ENCODE results near the gene MYLK.

MYLK gene

DNA sequence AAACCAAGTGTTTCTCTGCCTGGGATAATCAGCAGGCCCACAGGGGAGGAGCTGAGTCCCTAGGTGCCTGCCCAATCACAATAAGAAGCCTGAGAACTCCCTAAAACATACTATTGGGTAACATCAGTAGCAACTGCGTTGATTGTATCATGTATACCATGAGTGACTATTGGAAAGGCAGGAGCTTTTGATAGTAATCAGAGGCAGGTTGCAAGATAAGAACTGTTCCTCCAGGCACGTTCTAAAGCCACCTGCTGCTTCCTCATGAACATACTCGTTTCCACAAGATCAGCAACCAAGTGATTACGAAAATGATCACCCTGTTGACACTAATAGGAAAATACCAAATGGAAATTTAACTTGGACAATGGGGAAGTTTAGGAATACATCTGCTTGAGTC, 6.7 kb downstream of the MYLK start:
- DNase-seq, result no peak

DNA sequence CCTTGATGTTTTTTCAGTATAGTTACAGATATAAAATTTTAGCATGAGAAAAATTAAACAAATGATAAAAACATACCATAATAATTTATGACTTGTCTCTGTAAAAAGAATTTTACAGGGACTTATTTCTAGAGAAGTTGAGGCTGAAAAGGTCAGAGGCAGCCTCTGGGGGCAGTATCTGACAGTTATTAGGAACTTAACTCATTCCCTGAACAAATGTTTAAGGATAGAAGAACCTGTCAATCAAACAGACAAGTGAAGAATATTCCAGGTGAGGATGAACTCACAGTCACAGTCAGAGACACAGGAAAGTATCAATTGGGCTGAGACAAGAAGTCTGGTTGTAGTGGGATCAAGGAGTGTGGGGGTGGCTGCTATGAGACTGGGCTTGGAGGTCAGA, 7.3 kb downstream of the MYLK start:
- DNase-seq, result no peak

GRCh38 chr3:123872621-123873020, 11.5 kb downstream of the MYLK start:
- DNase-seq, result no peak

GRCh38 chr3:123871946-123872345, 12.2 kb downstream of the MYLK start:
- DNase-seq, result no peak

GRCh38 chr3:123870033-123870432, 14.1 kb downstream of the MYLK start:
- DNase-seq, result no peak

- no peak for DNase-seq
Measured at GRCh38 chr3:123869165-123869564, 15.0 kb downstream of the MYLK start.

- DNase-seq, result no peak
Measured at GRCh38 chr3:123864706-123865105, 19.4 kb downstream of the MYLK start.

- no peak for DNase-seq
Measured at GRCh38 chr3:123862152-123862551, 22.0 kb downstream of the MYLK start.

DNA sequence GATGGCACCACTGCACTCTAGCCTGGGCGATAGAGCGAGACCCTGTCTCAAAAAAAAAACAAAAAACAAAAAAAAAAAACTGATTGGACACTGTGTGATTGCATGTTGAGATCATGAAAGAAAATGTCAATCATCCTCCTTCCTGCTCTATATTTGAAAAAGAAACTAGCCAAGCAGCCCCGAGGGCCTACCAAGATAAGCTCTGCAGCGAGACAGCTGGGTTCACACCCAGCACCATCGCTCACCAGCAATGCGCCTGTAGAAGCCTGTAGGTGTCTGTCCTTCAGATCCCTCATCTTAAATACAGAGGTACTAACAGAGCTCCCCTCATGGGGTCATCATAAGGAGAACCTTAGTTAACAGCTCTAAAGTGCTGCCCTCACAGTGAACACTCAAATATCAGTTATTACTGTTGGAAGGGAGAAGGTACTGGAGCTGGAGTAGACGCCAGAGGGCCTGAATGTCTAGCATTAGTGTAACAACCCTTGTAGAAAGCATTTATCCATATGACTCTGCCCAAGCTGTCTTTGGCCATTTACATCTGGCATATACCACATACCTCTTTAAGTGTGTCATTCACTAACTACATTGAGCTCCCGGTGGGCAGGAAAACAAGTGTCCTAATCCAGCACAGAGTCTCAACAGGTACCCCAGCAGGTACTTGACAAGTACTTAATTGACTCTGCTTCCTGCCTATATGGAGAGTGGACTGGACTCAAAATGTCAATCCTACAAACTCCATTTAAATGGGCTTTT, 22.9 kb downstream of the MYLK start:
- no peak for DNase-seq

DNA sequence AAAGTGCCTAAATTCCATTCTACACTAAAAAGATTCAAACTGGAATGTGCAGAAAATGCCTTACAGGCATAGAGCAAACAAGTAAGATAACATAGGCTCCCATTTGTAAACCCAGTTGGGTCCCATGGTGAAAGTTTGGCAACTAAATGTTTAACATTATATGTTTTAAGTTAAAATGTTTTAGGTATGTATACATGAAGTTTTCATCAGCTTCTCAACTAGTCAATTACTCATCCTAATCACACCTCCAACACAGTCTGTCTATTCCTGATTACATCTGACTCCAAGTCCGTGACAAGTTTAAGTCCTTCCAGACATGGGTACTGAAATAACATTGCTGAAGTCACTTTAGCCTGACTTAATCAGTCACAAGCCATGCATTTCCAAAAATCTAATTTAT, 25.0 kb downstream of the MYLK start:
- DNase-seq, result no peak

- no peak for DNase-seq
Measured at GRCh38 chr3:123854905-123855304, 29.2 kb downstream of the MYLK start.

GRCh38 chr3:123853686-123854372, 30.3 kb downstream of the MYLK start:
- DNase-seq, result no peak

DNA sequence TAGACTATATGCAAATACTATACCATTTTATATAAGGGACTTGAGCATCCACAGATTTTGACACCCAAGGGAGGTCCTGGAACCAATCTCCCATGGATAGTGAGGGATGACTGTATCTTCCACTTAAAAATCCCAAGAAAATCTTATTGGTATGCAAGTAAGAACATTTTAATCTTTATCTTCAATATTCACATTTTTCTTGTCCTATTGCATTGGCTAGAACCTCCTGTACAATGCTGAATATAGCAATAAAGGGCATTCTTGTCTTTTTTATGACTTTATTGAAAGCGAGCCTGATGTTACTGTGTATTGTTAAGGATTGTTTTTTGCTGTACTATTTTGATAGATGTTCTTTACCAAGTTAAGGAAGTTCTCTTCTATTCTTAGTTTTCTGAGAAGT, 36.9 kb downstream of the MYLK start:
- DNase-seq, result no peak

DNA sequence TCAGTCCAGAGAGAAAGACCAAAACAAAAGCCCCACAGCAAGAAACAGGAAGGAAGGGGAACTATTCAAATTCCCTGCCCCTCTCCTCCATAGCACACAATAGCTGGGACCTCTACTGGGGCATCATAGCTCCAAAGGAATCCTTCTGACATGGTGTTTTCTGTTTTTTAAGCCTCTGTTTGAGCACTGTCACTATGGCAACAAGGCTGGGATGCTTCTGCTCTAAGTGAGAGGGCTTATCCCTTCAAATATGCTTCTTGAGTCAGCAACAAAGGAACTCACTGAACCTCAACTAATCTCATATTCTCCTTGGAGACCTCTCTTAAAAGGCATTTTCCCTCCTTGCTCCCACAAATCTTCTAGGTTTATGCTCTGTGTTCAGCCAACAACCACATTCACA, 40.5 kb downstream of the MYLK start:
- no peak for DNase-seq

DNA sequence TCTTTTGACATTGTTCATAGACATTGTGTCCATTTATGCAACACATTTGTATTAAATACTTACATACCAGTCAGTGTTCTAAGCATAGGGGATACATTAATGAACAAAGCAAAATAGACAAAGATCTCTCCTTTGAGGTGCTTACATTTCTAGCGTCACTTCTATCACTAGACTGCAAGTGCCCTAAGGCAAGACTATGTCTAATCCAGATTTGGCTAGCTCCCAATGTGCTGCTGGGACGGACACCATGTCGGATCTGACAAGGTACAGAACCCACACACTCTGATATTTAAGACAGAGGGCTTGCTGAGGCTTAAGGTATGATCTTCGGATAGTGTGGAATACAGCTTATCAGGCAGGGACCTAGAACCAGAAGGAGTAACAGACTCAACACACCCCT, 41.4 kb downstream of the MYLK start:
- no peak for DNase-seq

DNA sequence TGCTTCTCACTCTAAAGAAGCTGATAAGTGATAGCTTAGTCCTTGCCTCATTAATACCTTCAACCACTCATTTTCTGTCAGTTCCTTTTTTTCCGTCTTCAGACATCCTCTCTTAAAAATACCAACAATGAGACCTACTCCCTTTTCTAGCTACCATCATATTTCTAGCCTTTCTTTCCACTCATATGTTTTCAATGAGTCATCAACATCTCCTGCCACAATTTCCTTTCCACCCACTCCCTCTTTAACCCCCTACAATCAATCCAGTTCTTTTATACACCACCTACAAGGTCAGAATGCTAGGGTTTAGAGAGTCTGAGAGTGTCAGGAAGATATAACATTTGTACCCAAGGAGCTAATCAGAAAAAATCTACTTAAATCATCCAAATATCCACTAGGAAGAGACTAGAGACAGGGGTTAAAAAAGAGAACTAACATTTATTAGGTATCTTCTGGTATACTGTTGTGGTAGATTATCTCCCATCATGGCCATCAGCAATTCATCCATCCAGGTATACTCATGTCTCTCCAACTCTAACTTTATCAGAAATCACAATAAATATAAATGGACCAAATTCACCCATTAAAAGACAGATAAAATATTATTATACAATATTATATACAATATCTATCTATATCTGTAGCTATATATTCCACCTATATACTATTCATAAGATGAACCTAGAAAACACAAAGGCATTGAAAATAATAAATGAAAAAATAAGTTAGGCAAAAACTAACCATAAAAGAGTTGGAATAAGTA, 42.5 kb downstream of the MYLK start:
- DNase-seq, result no peak

DNA sequence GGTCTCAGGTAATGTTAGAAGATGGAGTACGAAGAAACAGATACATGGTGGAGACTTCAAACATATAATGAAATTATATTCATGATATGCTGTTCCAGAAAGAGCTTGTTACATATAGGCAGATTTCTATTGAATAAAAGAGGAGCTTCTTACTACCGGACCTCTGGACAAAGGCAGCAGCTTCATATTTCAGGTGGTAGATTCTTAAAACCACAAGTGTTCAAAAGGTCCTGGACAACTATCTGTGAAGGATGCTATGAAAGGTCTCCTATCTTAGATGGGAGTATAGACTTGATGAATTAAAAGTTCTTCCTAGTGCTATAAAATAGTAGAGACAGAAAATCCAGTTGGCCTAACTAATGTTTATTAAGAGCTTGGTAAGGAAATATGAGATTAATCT, 43.2 kb downstream of the MYLK start:
- no peak for DNase-seq

DNA sequence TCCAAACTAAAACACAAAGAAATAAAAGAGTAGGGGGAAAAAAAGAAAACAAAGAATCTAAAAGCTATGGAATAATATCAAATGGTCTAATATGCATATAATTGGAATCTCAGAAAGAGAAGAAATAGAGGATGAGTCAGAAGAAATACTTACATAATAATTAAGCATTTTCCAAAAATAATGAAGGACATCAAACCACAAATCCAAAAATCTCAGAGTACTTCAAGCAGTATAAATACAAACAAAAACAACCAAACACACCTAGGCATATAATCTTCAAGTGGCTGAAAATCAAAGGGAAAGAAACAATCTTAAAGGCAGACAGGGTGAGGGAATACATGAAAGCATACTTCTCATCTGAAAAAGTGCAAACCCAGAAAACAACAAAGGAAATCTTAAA, 46.3 kb downstream of the MYLK start:
- no peak for DNase-seq

DNA sequence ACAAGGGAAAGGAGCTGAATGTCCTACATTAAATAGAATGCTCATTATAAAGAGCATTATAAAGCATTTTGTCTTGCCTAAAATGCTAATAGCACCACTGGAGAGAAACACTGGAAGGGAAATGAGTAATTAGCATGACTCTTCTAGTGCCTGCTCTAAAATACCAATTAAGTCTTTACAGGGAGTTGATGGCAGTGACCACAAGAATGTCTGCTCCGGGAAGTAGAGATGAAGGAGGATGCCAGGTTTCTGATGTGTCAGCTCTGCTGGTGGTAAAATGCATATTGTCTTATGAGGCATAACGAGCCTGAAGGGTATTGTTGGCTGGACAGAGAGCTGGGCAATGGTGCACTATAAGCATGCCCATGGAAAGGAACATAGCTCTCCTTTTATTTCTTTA, 49.5 kb downstream of the MYLK start:
- DNase-seq, result no peak

GRCh38 chr3:123833398-123833785, 50.7 kb downstream of the MYLK start:
- no peak for DNase-seq

GRCh38 chr3:123832692-123833397, 51.3 kb downstream of the MYLK start:
- no peak for DNase-seq

DNA sequence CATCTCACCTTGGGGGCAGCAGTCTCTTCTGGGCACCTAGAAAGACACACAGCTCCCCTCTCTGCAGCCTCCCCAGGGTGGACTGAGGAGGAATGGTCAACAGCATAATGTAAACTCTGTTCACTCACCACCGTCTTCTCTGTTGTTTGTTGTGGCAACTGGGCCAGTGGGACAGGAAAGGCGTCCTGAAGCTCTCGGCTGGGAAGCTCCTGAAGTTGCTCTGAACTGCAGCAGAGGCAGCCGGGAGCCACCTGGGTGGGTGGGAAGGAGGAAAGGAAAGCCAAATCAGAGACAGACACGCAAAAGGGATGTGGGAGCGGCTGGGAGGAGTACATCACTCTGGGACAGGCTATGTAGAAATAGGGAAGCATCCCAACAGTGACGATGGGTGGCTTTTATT, 52.7 kb downstream of the MYLK start:
- no peak for DNase-seq

GRCh38 chr3:123821920-123822319, 62.2 kb downstream of the MYLK start:
- DNase-seq, result no peak

Data from activated CD4-positive, alpha-beta T cell treated with anti-CD3 and anti-CD28 coated beads for 4 hours (primary cell).